Measurements from ENCODE around the gene PTPRC.
"Not testable (repeated sequence)": the region's sequence is repeated elsewhere in the genome, so short reads cannot be mapped to it uniquely, and the experiment has no call there.

Gene PTPRC, protein sequence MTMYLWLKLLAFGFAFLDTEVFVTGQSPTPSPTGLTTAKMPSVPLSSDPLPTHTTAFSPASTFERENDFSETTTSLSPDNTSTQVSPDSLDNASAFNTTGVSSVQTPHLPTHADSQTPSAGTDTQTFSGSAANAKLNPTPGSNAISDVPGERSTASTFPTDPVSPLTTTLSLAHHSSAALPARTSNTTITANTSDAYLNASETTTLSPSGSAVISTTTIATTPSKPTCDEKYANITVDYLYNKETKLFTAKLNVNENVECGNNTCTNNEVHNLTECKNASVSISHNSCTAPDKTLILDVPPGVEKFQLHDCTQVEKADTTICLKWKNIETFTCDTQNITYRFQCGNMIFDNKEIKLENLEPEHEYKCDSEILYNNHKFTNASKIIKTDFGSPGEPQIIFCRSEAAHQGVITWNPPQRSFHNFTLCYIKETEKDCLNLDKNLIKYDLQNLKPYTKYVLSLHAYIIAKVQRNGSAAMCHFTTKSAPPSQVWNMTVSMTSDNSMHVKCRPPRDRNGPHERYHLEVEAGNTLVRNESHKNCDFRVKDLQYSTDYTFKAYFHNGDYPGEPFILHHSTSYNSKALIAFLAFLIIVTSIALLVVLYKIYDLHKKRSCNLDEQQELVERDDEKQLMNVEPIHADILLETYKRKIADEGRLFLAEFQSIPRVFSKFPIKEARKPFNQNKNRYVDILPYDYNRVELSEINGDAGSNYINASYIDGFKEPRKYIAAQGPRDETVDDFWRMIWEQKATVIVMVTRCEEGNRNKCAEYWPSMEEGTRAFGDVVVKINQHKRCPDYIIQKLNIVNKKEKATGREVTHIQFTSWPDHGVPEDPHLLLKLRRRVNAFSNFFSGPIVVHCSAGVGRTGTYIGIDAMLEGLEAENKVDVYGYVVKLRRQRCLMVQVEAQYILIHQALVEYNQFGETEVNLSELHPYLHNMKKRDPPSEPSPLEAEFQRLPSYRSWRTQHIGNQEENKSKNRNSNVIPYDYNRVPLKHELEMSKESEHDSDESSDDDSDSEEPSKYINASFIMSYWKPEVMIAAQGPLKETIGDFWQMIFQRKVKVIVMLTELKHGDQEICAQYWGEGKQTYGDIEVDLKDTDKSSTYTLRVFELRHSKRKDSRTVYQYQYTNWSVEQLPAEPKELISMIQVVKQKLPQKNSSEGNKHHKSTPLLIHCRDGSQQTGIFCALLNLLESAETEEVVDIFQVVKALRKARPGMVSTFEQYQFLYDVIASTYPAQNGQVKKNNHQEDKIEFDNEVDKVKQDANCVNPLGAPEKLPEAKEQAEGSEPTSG (N-terminal part only)

DNA sequence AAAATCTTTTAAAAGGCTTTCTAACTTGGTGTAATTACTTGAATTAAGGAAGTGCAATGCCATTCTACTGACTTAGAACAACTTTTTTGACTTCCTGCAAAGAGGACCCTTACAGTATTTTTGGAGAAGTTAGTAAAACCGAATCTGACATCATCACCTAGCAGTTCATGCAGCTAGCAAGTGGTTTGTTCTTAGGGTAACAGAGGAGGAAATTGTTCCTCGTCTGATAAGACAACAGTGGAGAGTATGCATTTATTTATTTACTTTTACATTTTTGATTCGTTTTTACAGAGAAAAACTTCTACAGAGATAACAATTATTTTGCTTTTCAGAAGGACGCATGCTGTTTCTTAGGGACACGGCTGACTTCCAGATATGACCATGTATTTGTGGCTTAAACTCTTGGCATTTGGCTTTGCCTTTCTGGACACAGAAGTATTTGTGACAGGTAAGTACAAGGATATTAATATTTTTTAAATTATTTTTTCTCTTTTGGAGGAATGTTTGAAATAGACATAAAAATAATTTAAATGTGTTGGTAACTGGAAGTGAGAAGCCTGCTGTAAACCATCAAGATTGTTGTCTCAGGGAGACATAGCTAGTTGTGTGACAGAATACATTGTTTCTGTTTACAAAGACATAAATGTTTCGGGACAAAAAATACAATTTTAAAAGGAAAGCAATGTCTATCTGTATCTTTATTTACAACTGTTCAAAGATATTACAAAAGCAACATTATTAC is at the start of gene PTPRC:
Gene PTPRC (plus strand): TSS at position 147 of the 742 bp plus-strand sequence. CDS start 229 bp downstream, at position 376.
- DNase-seq: peak; percentile 91

DNA sequence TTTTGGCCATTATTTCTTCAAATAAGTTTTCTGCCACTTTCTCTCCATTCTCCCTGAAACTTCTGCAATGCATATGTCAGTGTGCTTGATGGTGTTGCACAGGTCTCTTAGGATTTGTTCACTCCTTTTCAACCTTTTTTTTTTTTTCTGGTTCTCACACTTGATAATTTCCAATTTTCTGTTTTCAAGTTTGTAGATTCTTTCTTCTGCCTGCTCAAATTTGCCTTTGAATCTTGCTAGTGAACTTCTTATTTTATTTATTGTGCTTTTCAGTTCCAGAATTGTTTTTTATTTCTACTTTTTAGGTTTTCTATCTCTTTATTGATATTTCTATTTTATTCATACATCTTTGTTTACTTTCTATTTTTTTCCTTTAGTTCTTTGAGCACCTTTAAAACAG is 48.4 kb upstream of the PTPRC start:
- DNase-seq: no peak

DNA sequence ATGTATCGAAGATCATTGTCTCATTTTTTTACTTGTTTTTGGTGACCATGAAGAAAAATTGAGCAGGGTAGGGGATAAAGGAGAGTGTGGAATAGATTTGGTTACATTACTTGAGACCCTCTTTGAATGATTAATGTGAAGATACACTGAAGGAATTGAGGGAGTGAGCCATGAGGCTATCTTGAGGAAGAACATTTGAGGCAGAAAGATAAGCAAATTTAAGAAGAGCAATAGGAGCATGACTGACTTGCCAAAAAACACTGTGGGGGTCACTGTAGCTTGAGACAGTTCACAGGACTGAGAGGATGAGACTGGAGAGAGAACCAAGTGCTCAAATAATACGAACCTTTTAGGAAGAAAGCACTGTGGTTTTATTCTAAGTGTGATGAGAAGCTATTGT is 43.1 kb upstream of the PTPRC start:
- DNase-seq: no peak

DNA sequence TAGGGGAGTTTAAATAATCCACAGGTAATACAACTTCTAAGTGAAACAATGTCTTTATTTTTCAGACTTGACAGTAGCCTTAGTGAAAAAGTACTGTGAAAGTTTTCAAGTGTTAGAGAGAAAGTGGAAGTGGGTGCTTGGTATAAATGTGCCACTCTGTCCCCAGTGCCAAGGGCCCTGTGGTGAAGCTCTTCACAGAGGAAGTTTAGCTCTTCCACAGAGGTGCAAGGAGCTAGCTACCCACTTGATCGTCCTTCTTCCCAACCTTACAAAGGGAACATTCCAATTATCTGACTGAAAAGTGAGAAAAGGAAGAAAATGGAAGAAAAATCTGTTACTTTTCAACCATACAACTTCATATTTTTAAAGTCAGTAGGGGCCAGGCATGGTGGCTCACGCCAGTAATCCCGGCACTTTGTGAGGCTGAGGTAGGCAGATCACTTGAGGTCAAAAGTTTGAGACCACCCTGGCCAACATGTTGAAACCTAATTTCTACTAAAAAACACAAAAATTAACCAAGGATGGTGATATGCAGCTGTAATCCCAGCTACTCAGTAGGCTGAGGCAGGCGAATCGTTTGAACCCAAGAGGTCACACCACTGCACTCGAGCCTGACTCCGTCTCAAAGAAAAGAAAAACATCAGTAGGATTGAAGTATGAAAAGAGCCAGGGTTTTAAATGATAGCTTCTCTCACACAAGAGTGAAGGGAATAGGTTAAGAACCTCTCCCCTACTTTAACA is 41.0 kb upstream of the PTPRC start:
- no peak for DNase-seq

DNA sequence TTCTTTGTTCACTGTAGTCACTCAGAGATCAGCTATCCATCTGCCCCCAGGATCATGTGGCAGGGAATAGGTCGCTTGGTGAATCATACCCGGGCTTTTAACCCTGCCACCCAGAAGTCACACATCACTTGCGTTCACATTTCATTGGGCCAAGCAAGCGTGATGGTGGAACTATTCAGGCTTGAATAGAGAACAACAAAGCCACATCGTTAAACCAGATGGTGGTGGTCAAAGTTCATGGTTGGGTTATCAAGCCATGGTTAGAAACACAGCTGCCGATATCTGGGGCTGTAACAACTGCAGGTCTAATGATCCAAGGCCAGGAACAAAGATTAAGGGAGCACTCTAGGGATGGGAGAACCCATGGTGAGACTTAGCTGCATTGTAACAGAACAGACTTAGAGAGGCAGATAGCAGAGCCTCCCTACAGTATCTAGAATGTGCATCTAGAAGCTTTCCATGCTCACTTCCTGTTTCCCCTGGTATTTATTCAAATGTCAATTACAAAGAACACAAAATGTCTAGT is 40.0 kb upstream of the PTPRC start:
- peak; percentile 35 for DNase-seq

DNA sequence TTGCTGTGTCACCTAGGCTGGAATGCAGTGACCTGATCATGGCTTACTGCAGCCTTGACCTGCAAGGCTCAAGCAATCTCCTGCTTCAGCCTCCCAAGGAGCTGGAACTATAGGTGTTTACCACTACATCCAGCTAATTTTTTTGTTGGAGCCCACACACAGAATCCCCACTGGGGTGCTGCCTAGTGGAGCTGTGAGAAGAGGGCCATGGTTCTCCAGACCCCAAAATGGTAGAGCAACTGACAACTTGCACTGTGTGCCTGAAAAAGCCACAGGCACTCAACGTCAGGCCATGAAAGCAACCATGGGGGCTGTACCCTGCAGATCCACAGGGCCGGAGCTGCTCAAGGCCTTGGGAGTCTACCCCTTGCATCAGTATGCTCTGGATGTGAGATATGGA is 39.1 kb upstream of the PTPRC start:
- no peak for DNase-seq

DNA sequence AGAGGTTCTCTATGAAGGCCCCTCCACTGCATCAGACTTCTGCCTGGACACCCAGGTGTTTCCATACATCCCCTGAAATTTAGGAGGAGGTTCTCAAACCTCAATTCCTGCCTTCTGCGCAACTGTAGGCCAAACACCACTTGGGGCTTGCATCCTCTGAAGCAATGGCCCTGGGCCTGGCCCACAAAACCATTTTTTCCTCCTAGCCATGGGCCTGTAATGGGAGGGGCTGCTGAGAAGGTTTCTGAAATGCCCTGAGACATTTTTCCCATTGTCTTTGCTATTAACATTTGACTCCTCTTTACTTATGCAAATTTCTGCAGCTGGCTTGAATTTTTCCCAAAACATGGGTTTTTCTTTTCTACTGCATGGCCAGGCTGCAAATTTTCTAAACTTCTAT is 37.9 kb upstream of the PTPRC start:
- no peak for DNase-seq

DNA sequence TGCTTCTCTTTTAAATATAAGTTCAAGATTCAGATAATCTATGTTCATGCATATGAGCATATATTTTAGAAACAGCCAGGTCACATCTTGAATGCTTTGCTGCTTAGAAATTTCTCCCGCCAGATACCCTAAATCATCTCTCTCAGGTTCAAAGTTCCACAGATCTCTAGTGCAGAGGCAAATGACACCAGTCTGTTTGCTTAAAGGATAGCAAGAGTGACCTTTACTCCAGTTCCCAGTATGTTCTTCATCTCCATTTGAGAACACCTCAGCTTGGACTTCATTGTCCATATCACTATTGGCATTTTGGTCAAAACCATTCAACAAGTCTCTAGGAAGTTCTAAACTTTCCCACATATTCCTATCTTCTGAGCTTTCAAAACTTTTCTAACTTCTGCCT is 37.5 kb upstream of the PTPRC start:
- DNase-seq: not testable (repeated sequence)

DNA sequence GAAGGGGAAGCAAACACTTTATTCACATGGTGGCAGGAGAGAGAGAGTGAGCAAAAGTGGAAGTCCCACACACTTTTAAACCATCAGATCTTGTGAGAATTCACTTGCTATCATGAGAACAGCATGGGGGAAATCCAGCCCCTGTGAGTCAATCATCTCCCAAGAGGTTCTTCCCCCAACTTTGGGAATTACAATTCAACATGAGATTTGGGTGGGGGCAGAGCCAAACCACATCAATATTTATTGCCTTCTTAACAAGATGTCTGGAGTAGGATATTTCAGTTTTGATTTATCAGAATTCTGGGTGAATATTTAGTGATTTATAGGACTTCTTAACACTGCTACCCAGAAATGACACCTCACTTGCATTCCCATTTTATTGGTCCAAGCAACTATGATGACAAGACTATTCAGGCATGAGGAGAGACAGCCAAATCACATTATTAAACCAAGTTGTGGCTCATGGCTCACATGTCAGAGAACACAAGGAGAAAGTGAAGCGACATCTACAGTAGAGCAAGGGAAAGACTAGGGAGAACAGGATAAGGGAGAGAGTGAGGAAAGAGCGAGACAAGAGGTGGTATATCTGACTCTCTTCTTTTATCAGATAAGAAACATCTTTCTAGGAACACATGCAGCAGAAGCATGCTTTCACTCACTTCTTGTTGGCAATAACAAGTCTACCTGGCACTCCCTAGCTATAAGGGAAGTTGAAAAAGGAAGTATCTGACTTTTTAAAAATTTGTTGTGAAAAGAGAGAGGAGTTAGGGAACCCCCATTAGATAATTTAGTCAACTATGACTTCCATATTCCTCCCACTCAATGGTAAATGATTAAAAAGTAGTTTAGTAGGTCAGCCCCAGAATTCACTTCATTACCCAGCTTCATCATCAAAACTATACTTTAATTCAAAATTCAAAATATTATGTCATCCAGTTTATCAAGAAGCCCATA is 36.6 kb upstream of the PTPRC start:
- no peak for DNase-seq

DNA sequence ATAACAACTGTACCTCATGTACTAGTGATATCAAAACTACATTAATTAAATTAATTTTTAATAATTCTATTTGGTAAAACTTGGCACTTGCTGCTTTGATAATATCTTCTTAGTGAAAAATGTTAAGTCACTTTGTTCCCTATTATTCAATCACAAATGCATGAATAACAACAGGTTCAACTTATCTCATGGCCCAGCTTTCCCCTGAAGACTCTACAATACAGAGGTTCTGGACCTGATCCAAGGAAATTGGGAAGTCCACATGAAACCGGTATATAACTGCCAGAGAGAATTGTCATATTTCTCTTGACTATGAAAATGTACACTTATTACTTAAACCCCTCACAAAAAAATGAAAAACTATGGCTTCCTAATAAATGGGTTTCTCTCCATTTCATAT is 33.9 kb upstream of the PTPRC start:
- DNase-seq: no peak

DNA sequence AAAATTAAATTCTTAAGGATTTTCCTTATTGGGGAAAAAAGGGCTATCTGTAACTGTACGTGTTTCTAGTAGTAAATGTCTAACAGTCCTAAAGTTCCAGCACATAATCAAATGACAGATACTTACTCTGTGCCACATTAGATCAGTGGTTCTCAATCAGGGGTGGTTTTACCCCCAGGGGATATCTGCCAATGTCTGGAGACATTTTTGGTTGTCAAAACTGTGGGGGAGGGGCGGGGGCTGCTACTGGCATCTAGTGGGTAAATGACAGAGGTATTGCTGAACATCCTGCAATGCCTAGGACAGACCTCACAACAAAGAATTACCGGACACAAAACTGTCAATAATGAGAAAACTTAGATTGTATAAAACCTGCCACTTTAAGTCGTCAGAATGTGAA is 33.4 kb upstream of the PTPRC start:
- DNase-seq: no peak

DNA sequence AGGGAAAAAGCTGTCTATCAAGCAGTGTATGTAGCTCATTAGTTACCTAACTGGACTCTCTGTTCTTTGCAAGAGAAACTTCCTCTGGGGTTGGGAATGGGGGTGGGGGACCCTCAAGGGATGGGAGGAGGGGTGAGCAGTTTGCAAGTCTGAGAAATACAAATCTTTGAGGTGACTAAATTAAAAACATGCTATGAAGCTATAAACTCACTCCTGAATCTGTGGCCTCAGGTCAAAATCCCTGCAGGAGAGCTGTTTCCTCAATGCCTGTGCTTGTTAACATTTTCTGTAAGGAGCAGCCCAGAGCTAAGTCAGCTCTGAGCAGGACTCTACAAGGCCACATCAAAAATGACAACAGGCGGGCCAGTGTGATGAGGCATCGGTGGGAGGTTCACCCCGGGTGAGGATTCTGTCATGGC is 32.8 kb upstream of the PTPRC start:
- no peak for DNase-seq

DNA sequence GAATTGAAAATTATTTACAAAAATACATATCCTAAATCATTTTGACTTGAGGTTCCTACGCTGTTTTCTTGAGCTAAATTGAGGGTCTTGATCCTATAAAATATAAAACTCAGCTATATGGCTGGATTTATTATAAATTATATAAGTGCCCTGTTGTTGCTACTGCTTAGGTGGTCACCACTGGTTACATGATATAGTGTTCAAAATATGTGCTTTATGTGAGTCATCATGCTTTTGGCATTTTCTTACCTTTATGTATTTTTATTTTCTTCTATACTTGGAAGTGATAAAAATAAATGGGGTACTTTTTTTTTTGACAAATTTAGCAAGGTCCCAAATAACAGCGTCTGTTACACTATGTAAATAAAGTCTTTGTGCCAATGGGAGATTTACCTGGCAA is 31.1 kb upstream of the PTPRC start:
- no peak for DNase-seq

DNA sequence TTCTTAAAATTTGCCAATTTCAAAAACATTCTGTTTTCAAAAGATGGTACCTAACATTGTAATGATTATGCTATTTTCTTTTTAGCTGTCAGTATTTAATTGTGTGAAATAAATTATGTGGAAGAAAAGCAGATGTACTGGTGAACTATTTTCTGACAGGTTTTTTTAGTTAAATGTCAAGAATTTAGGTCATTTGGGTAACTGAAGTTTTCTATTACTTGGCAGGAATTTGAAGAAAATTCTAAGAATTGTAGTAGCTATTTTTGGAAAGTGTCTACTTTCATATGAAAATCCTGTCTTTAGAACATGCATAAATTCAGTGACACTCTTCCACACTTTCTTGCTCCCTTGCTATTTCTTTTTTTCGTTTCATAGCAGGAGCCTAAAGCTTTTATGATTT is 28.5 kb upstream of the PTPRC start:
- DNase-seq: no peak

DNA sequence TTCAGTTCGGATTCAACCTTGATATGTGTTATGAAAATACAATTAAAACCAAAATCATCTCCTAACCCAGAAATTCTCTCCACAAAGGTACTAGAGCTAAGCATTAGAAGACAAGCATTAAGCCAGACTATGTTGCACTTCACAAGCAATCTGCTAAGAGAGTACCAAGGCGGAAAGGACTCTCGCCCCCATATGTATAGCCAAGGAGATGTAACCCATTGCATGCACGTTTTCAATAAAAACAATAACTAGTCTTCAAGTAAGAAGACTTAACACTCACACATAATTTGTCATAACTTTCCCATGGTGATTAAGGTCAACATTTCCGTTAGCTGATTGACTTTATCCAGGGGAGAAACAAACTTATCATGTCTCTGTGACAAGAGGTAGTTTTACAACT is 27.6 kb upstream of the PTPRC start:
- DNase-seq: no peak

DNA sequence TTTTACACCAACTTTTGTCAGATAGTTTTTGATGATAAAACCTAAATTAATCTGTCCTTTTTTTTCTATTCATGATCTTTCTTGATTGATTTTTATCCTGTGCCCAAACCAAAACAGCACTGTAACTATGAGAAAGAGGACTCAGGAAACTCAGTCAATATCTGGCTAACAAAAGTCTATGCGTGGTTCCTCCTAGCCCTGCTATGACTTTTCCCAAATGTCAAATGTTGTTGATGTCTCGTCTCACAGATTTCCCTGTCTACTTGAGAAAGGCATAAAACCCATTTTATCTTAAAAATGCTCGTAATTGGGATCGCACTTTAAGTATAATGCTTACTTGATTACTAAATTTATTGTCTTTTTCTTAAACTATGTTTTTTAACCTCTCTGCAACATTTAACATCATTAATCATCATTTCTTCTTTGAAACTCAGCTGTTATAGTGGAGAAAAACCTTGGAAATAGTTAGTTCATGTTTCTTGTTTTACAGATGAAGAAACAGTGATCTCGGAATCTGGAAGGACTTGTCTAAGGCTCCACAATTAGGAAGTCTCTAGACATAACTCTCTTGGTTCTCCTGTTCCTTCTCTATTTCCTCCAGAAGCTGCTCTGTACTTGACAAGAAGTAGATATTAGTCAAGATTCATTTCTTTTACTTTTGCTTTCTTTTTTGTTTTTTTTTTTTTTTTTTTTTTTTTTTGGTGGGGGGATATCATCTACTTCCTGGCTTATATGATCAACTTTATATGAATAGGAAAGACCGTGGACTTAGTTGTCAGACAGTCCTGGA is 26.2 kb upstream of the PTPRC start:
- DNase-seq: no peak

DNA sequence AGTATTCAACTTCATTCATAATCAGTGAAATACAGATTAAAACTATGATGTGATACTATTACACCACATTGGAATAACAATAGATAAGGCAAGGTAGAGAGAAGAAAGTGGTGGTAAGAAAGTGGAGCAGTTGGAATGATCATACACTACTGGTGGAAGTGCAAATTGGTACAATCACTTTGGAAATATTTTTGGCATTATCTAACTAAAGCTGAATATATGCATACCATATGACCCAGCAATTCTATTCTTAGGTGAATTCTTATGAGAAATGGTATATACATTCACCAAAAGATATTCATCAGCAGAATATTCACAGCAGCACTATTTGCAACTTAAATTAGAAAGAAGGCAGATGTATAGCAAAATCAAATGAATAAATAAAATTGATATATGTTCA is 21.4 kb upstream of the PTPRC start:
- no peak for DNase-seq

DNA sequence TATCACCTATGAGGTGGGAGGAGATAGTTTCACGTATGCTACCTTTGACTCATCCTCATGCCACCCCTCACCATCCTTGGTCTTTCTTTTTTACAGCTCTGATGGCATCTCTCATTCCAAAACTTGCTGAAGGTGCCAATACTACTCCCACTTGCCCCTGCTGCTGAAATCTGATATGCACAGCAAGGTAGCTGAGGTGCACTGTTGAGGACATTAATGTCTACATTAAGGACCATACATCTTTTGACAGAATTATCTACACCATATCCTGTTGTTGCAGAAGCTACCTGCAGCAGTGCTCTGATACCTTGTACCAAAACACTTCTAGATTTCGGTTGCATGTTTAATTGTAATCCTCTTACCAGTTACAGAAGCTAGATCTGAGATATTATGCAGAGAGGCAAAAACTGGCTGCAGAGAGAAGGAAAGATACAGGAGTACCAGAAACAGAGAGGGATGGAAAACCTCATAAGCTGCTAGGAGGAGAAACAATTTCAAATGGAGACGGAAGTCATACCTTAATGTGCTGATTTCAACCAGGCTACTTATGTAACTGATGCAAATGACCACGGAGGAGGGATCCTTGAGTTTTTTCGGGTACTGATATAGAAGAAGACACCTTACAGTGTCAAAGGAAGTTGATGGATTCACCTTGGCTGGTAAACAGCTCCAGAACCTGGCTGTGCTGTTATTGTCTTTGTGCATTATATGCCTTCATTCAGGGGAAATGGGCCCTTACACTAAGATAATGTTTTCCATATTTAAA is 19.3 kb upstream of the PTPRC start:
- no peak for DNase-seq

DNA sequence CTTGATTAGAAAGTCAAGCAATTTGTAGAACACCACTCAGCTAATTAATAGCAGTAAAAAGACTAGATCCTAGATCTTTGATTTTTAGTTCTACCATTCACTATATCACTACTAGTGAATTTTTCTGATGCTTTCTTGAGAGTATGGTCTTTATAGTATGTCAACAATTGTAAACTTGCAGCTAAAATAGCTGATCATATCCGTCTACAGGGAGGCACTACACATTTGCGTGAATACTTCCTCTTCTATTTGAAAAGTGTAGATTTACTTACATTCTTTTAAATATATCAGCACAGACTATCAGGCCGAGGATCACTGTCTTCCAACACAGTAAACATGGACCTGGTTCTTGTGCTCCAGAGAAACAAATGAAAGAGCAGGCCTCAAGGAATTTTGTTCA is 18.6 kb upstream of the PTPRC start:
- DNase-seq: no peak

All from GF-D8 (cell line).